HEK293T (cell line): ENCODE measurements around the gene MX1.

Experiments used
- CTCF ChIA-PET: fragments of 350-600 bp; formaldehyde crosslinking; extraction: SDS; loops from one replicate; lab custom pipeline; 2021; ENCODE audit warnings: antibody characterized with exemption, inconsistent platforms; lab: Yijun Ruan, JAX
- POLR2A ChIA-PET: fragments of 350-600 bp; formaldehyde crosslinking; extraction: SDS; loops from one replicate; lab custom pipeline; 2020; ENCODE audit warnings: antibody characterized with exemption, inconsistent platforms; lab: Yijun Ruan, JAX
- DNase-seq: peaks from one replicate; pipeline ENCODE4 v3.0.0; 2012; ENCODE audit warnings: mixed read lengths; ENCODE audit errors: extremely low spot score
- ARNT ChIP-seq: fragments of 450-650 bp; IDR thresholded peaks from 2 replicates; pipeline ENCODE4 v1.6.1; 2017; ENCODE audit warnings: mild to moderate bottlenecking
- BHLHE40 ChIP-seq: fragments of 450-650 bp; IDR thresholded peaks from 2 replicates; pipeline ENCODE4 v1.6.1; 2016; ENCODE audit warnings: mild to moderate bottlenecking, moderate library complexity, borderline replicate concordance
- CTBP1 ChIP-seq: fragments of 450-650 bp; IDR thresholded peaks from 2 replicates; pipeline ENCODE4 v1.6.1; 2016; ENCODE audit warnings: borderline replicate concordance
- ELF4 ChIP-seq: fragments of 450-650 bp; IDR thresholded peaks from 2 replicates; pipeline ENCODE4 v1.6.1; 2017; ENCODE audit warnings: antibody characterized with exemption
- FOXA1 ChIP-seq: fragments of 450-650 bp; IDR thresholded peaks from 2 replicates; pipeline ENCODE4 v1.6.1; 2016; ENCODE audit warnings: mild to moderate bottlenecking
- FOXK2 ChIP-seq: fragments of 450-650 bp; IDR thresholded peaks from 2 replicates; pipeline ENCODE4 v1.6.1; 2016; ENCODE audit warnings: mild to moderate bottlenecking
- FOXM1 ChIP-seq: fragments of 450-650 bp; IDR thresholded peaks from 2 replicates; pipeline ENCODE4 v1.6.1; 2017; ENCODE audit warnings: mild to moderate bottlenecking, borderline replicate concordance
- HDGF ChIP-seq: fragments of 450-650 bp; IDR thresholded peaks from 2 replicates; pipeline ENCODE4 v1.6.1; 2017; ENCODE audit warnings: antibody characterized with exemption, borderline replicate concordance
- L3MBTL2 ChIP-seq: fragments of 450-650 bp; conservative IDR thresholded peaks from 2 replicates; pipeline ENCODE4 v1.6.1; 2016; ENCODE audit warnings: mild to moderate bottlenecking
- LEF1 ChIP-seq: fragments of 450-650 bp; IDR thresholded peaks from 2 replicates; pipeline ENCODE4 v1.6.1; 2017; ENCODE audit warnings: mild to moderate bottlenecking, borderline replicate concordance
- NFRKB ChIP-seq: fragments of 450-650 bp; IDR thresholded peaks from 2 replicates; pipeline ENCODE4 v1.6.1; 2016; ENCODE audit warnings: mild to moderate bottlenecking, moderate library complexity
- PKNOX1 ChIP-seq: fragments of 450-650 bp; IDR thresholded peaks from 2 replicates; pipeline ENCODE4 v1.6.1; 2016
- SP1 ChIP-seq: fragments of 450-650 bp; IDR thresholded peaks from 2 replicates; pipeline ENCODE4 v1.6.1; 2017
- SUZ12 ChIP-seq: fragments of 450-650 bp; IDR thresholded peaks from 2 replicates; pipeline ENCODE4 v1.6.1; 2016; ENCODE audit warnings: mild to moderate bottlenecking
- TARDBP ChIP-seq: fragments of 450-650 bp; IDR thresholded peaks from 2 replicates; pipeline ENCODE4 v1.6.1; 2016
- ZNF384 ChIP-seq: fragments of 450-650 bp; IDR thresholded peaks from 2 replicates; pipeline ENCODE4 v1.6.1; 2016

MX1 gene

GRCh38 chr21:41465176-41465781 is 39.2 kb downstream of the MX1 start:
- ChIA-PET CTCF (no interaction called here), POLR2A (no interaction called here)
- no peak for TF ChIP-seq ELF4
- no peak for TF ChIP-seq L3MBTL2
- no peak for TF ChIP-seq FOXK2
- TF ChIP-seq SUZ12, result no peak
- TF ChIP-seq SP1, result no peak
- TF ChIP-seq FOXA1, result no peak
- TF ChIP-seq FOXM1, result no peak
- no peak for TF ChIP-seq PKNOX1
- TF ChIP-seq HDGF, result no peak
- TF ChIP-seq NFRKB, result no peak
- no peak for TF ChIP-seq ARNT
- no peak for TF ChIP-seq TARDBP
- no peak for TF ChIP-seq LEF1
- no peak for TF ChIP-seq ZNF384
- TF ChIP-seq CTBP1, result no peak
- no peak for TF ChIP-seq BHLHE40
- DNase-seq, result no peak

- TF ChIP-seq PKNOX1 (no peak), SUZ12 (no peak), CTBP1 (no peak)
- no peak for DNase-seq
- CTCF ChIA-PET, result no interaction called here
- POLR2A ChIA-PET, result interaction anchor here (0.7 kb wide), 1 partner anchor 94 kb away, joined by 3 read pairs; no protein-coding TSS in a partner anchor
Measured at GRCh38 chr21:41466024-41466820, 40.2 kb downstream of the MX1 start.

- ChIA-PET CTCF (no interaction called here), POLR2A (no interaction called here)
- DNase-seq, result no peak
- TF ChIP-seq ELF4 (no peak), BHLHE40 (no peak), PKNOX1 (no peak), HDGF (no peak), SP1 (no peak), FOXA1 (no peak), L3MBTL2 (no peak), LEF1 (no peak), FOXM1 (no peak), ZNF384 (no peak), CTBP1 (no peak), FOXK2 (no peak), SUZ12 (no peak), NFRKB (no peak), TARDBP (no peak), ARNT (no peak)
Measured at GRCh38 chr21:41470054-41470453, 44.0 kb downstream of the MX1 start.

GRCh38 chr21:41472753-41473548 is 46.9 kb downstream of the MX1 start:
- TF ChIP-seq LEF1, result no peak
- TF ChIP-seq FOXK2, result no peak
- TF ChIP-seq ZNF384, result no peak
- TF ChIP-seq FOXA1, result no peak
- TF ChIP-seq PKNOX1, result no peak
- no peak for TF ChIP-seq HDGF
- no peak for TF ChIP-seq SUZ12
- TF ChIP-seq NFRKB, result no peak
- no peak for TF ChIP-seq ELF4
- TF ChIP-seq CTBP1, result no peak
- no peak for TF ChIP-seq SP1
- TF ChIP-seq FOXM1, result no peak
- TF ChIP-seq ARNT, result no peak
- TF ChIP-seq BHLHE40, result no peak
- no peak for DNase-seq
- CTCF ChIA-PET, result no interaction called here
- POLR2A ChIA-PET, result no interaction called here
